Omental fat pad (tissue), 4 donors: Measurements from ENCODE around the gene FPR3. TPM values are rescaled to one million over a fixed set of nuclear protein-coding genes. Genes with fewer than 3 reads are reported as not detected.

ENCODE experiments used
- ATAC-seq: fragments of 150-250 bp; one replicate; pipeline ENCODE4 v1.9.1; 2016; ENCODE audit warnings: mild to moderate bottlenecking, moderate library complexity; ENCODE audit not compliant: low FRiP score
- DNase-seq: peaks from one replicate; pipeline ENCODE4 v3.0.0-alpha.2; 2019; ENCODE audit warnings: low spot score
- CTCF ChIP-seq, 3 donors: fragments of 450-650 bp; IDR thresholded peaks; one replicate each; pipeline ENCODE4 v1.5.1; 2016 to 2017; ENCODE audit warnings: antibody characterized with exemption in 3 of 3, mild to moderate bottlenecking in 3 of 3, moderate library complexity in 2 of 3
- total RNA-seq, 4 donors: library from RNA; depleted of rRNA; stranded (reverse); fragments of >200 nt; gene quantifications; one replicate each; pipeline ENCODE4 v1.1.0, GENCODE V29; 2016

FPR3 gene
- total RNA-seq, 4 donors from 2014 or later = 10.2 to 50.0 (median 23.9) TPM

DNA sequence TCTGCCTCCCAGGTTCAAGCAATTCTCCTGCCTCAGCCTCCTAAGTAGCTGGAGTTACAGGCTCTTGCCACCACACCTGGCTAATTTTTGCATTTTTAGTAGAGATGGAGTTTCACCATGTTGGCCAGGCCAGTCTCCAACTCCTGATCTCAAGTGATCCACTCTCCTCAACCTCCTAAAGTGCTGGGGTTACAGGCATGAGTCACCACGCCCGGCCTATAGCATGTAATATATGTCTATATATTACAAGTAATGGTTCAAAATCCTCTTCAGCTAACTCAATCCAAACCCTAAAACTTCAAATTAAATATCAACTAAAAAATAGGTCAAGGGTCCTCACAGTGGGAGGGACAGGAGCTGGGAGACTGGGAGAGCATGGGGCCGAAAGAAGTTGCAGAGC, 28.0 kb downstream of the FPR3 start:
- no peak for TF ChIP-seq CTCF (IDR thresholded peaks at IDR 0.05)
- no peak for ATAC-seq
- no peak for DNase-seq

DNA sequence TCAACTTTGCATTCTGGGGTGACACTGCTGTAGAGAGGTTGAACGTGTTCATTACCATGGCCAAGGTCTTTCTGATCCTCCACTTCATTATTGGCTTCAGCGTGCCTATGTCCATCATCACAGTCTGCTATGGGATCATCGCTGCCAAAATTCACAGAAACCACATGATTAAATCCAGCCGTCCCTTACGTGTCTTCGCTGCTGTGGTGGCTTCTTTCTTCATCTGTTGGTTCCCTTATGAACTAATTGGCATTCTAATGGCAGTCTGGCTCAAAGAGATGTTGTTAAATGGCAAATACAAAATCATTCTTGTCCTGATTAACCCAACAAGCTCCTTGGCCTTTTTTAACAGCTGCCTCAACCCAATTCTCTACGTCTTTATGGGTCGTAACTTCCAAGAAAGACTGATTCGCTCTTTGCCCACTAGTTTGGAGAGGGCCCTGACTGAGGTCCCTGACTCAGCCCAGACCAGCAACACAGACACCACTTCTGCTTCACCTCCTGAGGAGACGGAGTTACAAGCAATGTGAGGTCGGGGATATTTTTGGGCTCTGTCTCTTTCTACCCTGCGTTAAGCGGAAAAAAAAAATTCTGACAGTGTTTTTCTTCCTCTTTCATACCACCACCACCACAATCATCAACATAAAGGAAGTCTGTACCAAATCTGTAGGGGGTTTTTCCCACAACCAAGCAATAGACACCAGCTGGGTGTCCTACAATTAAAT, 29.5 kb downstream of the FPR3 start:
- ATAC-seq (no peak), DNase-seq (no peak)

DNA sequence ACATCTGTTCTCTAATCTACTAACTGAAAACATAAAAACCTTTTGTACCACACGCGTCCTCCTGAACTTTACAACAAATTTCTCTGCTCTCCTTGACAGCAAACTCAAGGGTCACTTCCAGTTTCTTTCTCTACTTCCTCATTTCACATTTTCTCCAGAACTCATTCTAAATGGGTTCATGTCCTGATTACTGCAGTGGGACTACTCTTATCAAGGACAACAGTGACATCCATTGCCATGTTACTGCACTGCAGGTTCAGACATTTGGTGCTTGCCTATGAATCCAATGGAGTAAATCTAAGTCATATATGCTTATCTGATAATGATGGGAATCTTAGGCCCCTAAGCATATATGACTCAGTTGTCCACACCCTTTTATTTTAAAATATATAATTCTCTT, 35.3 kb downstream of the FPR3 start:
- TF ChIP-seq CTCF (IDR thresholded peaks at IDR 0.05) = no peak
- DNase-seq (no peak), ATAC-seq (no peak)

More for the DNA sequence above, 29.5 kb downstream of the FPR3 start:
- TF ChIP-seq CTCF (IDR thresholded peaks at IDR 0.05) = no peak

GRCh38 chr19:51837145-51837544, 42.2 kb downstream of the FPR3 start:
- no peak for DNase-seq

DNA sequence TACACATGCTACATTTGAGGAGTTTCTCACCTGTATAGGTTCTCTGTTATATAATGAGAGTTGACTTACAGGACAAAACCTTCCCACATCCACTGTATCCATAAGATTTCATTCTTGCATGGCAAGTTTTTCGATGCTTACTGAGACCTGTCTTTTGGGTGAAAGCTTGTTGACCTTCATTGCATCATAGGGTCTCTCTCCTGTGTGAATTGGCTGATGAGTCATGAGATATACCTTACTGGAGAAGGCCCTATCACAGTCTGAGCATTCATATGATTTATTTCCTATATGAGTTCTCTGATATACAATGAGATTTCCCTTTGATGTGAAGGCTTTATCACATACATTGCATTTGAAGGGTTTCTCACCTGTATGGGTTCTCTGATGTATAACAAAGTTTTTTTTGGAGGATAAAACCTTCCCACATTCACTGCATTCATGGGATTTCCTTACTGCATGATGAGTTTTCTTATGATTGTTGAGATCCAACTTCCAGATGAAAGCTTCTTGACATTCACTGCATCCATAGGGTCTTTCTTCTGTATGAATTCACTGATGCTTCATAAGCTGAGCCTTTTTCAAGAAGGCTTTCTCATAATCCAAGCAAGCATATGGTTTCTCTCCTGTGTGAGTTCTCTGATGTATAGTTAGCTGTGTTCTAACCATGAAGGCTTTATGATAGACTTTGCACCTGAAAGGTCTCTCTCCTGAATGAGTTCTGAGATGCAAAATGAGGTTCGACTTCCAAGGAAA, 67.1 kb downstream of the FPR3 start:
- DNase-seq (no peak), ATAC-seq (no peak)
- TF ChIP-seq CTCF (IDR thresholded peaks at IDR 0.05) = no peak

More at GRCh38 chr19:51837145-51837544, 42.2 kb downstream of the FPR3 start:
- no peak for ATAC-seq
- TF ChIP-seq CTCF (IDR thresholded peaks at IDR 0.05) = no peak

- ATAC-seq (no peak), DNase-seq (no peak)
- no peak for TF ChIP-seq CTCF (IDR thresholded peaks at IDR 0.05)
Observed at GRCh38 chr19:51873097-51873496, 78.1 kb downstream of the FPR3 start.

Other genes starting within 250 kb of the FPR3 start
- 10 to 100 TPM in 1 of 4 donors, 1 to 10 TPM in 3; 2.2 to 11.5 (median 6.0) TPM for gene ZNF175, start 223.9 kb upstream of the FPR3 start, total RNA-seq
- gene SIGLEC5, start 164.8 kb upstream of the FPR3 start, total RNA-seq = under 1 TPM in 1 of 4 donors, not detected in 3; 0.19 TPM
- 10 to 100 TPM in 2 of 4 donors, 1 to 10 TPM in 1, not detected in 1; 1.9 to 12.6 (median 12.2) TPM for gene SIGLEC14, start 148.3 kb upstream of the FPR3 start, total RNA-seq
- gene SPACA6, start 101.8 kb upstream of the FPR3 start, total RNA-seq = 10 to 100 TPM in 3 of 4 donors, 1 to 10 TPM in 1; 6.2 to 14.2 (median 11.4) TPM
- gene HAS1, start 71.2 kb upstream of the FPR3 start, total RNA-seq = 100 to 1,000 TPM in 2 of 4 donors, 10 to 100 TPM in 1, 1 to 10 TPM in 1; 1.1 to 534 (median 190) TPM
- 10 to 100 TPM; 15.0 to 77.5 (median 56.5) TPM for gene FPR1, start 43.3 kb upstream of the FPR3 start, total RNA-seq
- gene FPR2, start 34.0 kb upstream of the FPR3 start, total RNA-seq = 10 to 100 TPM in 1 of 4 donors, 1 to 10 TPM in 3; 3.1 to 16.2 (median 7.5) TPM
- gene ZNF577, start 92.8 kb downstream of the FPR3 start, total RNA-seq = 10 to 100 TPM; 10.4 to 26.6 (median 12.5) TPM
- 10 to 100 TPM in 2 of 4 donors, 1 to 10 TPM in 2; 8.2 to 13.3 (median 10.6) TPM for gene ZNF649, start 109.9 kb downstream of the FPR3 start, total RNA-seq
- gene ZNF613, start 132.3 kb downstream of the FPR3 start, total RNA-seq = 1 to 10 TPM; 2.7 to 9.0 (median 6.1) TPM
- gene ZNF350, start 191.7 kb downstream of the FPR3 start, total RNA-seq = 10 to 100 TPM in 1 of 4 donors, 1 to 10 TPM in 3; 8.3 to 15.4 (median 8.7) TPM
- gene ZNF615, start 213.1 kb downstream of the FPR3 start, total RNA-seq = 10 to 100 TPM in 1 of 4 donors, 1 to 10 TPM in 3; 7.0 to 12.8 (median 8.6) TPM
- gene ZNF614, start 233.2 kb downstream of the FPR3 start, total RNA-seq = 10 to 100 TPM in 1 of 4 donors, 1 to 10 TPM in 3; 6.8 to 12.7 (median 8.3) TPM